Adrenal gland (tissue), 5 donors: ENCODE data around the gene RBX1.

ENCODE experiments used
- POLR2A ChIP-seq, 2 donors: fragments of 450-650 bp; IDR thresholded peaks; one replicate each; pipeline ENCODE4 v1.6.1; 2017; ENCODE audit warnings: antibody characterized with exemption in 2 of 2, mild to moderate bottlenecking in 2 of 2, moderate library complexity in 1 of 2
- TF ChIP-seq, protein P1 (sequence below), 6 experiments: fragments of 450-650 bp in 4 of 6; fragments of 200-600 bp in 2 of 6; sonication (generic) in 1 of 6; IDR thresholded peaks; 1 replicate in 5 of 6; 2 replicates in 1 of 6; pipeline versions ENCODE4 v1.5.1 to v1.8.0; 2016 to 2021; ENCODE audit warnings: antibody characterized with exemption in 6 of 6, mild to moderate bottlenecking in 2 of 6, moderate library complexity in 1 of 6
- donor health status: DM: no; HTN: no; CAD: no.

DNA sequence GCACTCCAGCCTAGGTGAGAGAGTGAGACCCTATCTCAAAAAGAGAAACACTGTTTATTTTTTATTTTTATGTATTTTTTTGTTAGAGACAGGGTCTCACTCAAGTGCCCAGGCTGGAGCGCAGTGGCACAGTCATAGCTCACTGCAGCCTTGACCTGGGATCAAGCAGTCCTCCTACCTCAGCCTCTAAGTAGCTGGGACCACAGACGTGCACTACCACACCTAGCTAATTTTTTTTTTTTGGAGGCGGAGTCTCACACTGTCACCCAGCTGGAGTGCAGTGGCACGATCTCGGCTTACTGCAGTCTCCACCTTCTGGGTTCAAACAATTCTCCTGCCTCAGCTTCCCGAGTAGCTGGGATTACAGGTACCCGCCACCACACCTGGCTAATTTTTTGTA lies 6.4 kb downstream of the RBX1 start:
- TF ChIP-seq, protein P1, sequence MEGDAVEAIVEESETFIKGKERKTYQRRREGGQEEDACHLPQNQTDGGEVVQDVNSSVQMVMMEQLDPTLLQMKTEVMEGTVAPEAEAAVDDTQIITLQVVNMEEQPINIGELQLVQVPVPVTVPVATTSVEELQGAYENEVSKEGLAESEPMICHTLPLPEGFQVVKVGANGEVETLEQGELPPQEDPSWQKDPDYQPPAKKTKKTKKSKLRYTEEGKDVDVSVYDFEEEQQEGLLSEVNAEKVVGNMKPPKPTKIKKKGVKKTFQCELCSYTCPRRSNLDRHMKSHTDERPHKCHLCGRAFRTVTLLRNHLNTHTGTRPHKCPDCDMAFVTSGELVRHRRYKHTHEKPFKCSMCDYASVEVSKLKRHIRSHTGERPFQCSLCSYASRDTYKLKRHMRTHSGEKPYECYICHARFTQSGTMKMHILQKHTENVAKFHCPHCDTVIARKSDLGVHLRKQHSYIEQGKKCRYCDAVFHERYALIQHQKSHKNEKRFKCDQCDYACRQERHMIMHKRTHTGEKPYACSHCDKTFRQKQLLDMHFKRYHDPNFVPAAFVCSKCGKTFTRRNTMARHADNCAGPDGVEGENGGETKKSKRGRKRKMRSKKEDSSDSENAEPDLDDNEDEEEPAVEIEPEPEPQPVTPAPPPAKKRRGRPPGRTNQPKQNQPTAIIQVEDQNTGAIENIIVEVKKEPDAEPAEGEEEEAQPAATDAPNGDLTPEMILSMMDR (IDR thresholded peaks at IDR 0.05): no peak
- no peak for TF ChIP-seq POLR2A (IDR thresholded peaks at IDR 0.05)
